Amniotic epithelial cell (primary cell): ENCODE results near the gene GIMAP1.
"Not testable (repeated sequence)": the region's sequence is repeated elsewhere in the genome, so short reads cannot be mapped to it uniquely, and the experiment has no call there.

Experiments
- DNase-seq: peaks from one replicate; pipeline ENCODE4 v3.0.0-alpha.2; 2010; ENCODE audit warnings: low read depth

The GIMAP1 gene

GRCh38 chr7:150716368-150716767, at the start of gene GIMAP1:
Gene GIMAP1, plus strand, starts transcription at chr7:150716613. Its CDS starts 2,435 bp downstream, at chr7:150719048.
- DNase-seq = no peak

GRCh38 chr7:150668472-150668911, 47.9 kb upstream of the GIMAP1 start:
- DNase-seq = no peak

- DNase-seq = no peak
Measured at GRCh38 chr7:150668977-150669376, 47.4 kb upstream of the GIMAP1 start.

DNA sequence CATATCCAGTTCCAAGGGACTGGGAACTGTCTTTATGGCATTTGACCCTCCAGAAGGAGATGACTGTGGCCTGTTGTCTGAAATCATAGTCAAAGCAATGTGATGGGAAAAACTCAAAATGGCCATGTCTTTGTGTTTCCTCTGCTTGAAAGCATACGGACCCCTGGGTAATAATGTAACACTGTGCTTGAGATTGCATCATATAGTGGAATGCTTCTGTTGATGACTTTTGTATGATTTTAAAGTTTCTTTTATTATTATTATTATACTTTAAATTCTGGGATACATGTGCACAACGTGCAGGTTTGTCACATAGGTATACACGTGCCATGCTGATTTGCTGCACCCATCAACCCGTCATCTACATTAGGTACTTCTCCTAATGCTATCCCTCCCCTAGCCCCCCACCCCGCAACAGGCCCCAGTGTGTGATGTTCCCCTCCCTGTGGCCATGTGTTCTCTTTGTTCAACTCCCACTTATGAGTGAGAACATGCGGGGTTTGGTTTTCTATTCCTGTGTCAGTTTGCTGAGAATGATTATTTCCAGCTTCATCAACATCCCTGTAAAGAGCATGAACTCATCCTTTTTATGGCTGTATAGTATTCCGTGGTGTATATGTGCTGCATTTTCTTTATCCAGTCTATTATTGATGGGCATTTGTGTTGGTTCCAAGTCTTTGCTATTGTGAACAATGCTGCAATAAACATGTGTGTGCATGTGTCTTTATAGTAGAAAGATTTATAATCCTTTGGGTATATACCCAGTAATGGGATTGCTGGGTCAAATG, 44.4 kb upstream of the GIMAP1 start:
- DNase-seq = not testable (repeated sequence)

GRCh38 chr7:150675714-150676113, 40.7 kb upstream of the GIMAP1 start:
- no peak for DNase-seq

- not testable (repeated sequence) for DNase-seq
Measured at GRCh38 chr7:150676276-150676675, 40.1 kb upstream of the GIMAP1 start.

DNA sequence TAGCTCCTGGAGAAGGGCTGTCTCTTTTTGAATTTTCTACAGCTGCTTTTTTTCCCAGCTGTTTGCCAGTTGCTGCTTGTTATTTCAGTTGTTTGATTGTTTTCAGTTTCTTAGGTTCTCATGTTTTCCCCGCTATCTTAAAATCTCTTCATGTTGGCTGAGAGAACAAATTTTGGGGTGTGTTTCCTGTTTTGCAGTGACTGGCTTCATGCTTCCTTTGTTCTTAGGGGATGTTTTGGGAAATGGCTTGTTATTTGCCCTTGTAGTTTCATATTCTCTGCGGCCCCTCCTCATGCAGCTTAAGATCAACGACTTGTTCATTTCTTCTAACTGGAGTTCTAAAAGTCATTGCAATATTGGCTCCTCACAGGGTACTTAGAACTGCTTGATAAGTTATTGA, 39.6 kb upstream of the GIMAP1 start:
- not testable (repeated sequence) for DNase-seq

DNA sequence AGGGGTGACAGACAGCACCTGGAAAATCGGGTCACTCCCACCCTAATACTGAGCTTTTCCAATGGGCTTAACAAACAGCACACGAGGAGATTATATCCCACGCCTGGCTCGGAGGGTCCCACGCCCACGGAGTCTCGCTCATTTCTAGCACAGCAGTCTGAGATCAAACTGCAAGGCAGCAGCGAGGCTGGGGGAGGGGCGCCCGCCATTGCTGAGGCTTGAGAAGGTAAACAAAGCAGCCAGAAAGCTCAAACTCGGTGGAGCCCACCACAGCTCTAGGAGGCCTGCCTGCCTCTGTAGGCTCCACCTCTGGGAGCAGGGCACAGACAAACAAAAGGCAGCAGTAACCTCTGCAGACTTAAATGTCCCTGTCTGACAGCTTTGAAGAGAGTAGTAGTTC, 37.8 kb upstream of the GIMAP1 start:
- not testable (repeated sequence) for DNase-seq

DNA sequence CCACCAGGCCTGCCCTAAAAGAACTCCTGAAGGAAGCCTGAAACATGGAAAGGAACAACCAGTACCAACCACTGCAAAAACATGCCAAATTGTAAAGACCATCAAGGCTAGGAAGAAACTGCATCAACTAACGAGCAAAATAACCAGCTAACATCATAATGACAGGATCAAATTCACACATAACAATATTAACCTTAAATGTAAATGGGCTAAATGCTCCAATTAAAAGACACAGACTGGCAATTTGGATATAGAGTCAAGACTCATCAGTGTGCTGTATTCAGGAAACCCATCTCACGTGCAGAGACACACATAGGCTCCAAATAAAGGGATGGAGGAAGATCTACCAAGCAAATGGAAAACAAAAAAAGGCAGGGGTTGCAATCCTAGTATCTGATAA, 36.0 kb upstream of the GIMAP1 start:
- DNase-seq = not testable (repeated sequence)

- DNase-seq = no peak
Measured at GRCh38 chr7:150685219-150686029, 31.0 kb upstream of the GIMAP1 start, which contains the start of gene GIMAP2. Gene GIMAP2, plus strand, starts transcription at chr7:150685706. Its CDS starts 1,354 bp downstream, at chr7:150687060.

GRCh38 chr7:150686030-150686631, 30.3 kb upstream of the GIMAP1 start:
- DNase-seq = no peak

DNA sequence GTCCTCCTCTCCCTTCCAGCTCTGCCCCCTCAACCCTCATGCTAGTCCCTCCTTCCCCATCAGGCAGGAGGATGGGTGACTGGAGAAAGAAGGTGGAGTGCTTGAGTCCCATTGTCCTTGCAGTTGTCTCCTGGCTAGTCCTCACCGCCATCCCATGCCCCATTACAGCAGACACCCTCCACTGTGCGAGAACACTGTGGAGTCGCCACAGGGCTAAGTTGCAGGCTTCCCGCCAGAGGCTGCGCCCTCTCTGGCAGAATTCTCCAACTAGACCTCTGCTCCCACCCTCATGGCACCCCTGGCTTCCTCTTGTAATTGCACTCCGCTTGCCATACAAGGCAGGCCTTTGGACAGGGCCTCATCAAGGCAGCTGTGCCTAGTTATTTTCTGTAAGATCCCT, 27.8 kb upstream of the GIMAP1 start:
- no peak for DNase-seq

GRCh38 chr7:150695654-150696053, 20.8 kb upstream of the GIMAP1 start:
- DNase-seq = no peak

DNA sequence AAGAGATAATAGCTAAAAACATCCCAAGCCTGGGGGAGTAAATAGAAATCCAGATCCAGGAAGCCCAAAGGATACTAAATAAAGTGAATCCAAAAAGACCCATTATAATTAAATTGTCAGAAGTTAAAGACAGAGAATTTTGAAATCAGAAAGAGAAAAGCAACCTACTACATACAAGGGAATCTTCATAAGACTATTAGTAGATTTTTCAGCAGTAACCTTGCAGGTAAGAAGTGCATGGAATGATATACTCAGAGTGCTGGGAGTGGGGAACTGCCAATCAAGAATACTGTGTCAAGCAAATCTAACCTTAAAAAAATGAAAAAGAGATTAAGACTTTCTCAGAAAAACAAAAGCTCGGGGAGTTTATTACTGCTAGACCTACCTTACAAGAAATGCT, 13.2 kb upstream of the GIMAP1 start:
- no peak for DNase-seq

DNA sequence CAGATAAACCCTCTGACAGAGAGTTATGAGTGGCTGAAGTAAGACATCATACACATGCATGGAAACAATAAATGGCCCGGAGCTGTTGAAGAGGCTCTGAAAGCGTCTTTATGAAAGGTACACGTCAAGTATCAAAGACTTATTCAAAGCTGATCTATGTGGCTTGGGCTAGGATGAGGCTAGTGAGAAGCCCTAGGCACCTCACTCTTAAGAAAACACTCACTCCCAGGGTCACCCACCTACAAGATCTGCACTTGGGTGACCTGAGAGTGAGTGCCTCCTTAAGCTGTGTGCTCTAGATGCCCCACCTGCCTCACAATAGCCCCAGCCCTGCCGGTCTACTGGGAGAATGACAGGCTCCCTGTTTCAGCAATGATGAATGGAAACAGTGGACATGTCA, 1.1 kb upstream of the GIMAP1 start:
- DNase-seq = no peak

- no peak for DNase-seq
Measured at GRCh38 chr7:150715738-150716137, 675 bp upstream of the GIMAP1 start.

GRCh38 chr7:150716939-150717338, 526 bp downstream of the GIMAP1 start:
- no peak for DNase-seq

- DNase-seq = no peak
Measured at GRCh38 chr7:150717814-150718420, 1.5 kb downstream of the GIMAP1 start.

DNA sequence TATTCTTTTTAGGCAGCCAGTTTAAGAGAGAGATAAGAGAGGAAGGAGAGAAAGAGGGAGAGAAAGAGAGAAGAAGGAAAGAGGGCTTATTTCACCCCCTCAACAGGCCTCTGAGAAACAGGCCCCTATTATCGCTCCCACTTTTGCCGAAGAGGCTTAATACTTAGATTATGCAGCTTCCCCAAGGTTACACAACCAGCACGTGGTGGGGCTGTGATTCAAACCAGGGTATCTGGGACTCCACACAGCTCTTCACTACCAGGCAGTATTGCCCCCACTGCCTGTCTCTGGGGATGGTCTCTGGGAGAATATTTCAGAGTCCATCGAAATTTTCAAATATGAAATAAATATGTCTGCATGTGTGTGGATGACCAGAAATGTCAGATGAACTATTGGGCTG, 3.0 kb downstream of the GIMAP1 start:
- DNase-seq = no peak

GRCh38 chr7:150719960-150720891, 3.8 kb downstream of the GIMAP1 start:
- no peak for DNase-seq

DNA sequence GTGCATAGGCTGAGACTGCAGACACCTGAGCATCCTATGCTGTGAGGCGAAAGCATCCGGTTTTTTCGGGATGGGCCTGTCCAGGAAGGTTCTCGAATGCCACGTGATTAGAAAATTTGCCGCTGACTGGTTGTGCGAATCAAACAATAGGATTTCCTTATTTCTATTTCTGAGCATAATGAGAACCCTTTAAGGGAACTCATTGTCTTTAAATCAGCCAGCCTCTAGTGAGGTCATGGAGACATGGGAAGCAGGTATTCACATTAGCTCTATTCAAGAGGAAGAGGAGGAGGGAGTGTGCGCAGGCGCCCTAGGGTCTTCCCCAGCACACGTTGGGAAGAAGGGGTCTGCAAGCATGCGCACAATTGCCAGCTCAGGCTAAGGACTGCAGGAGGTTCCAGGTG, 5.6 kb downstream of the GIMAP1 start:
- DNase-seq = no peak
